Activated CD4-positive, alpha-beta T cell treated with anti-CD3 and anti-CD28 coated beads, Interleukin-2, amount 50 U/mL, for 16 hours (primary cell): Measurements from ENCODE around the gene KCP.

ENCODE experiments used
- DNase-seq: peaks from one replicate; pipeline ENCODE4 v3.0.0-alpha.2; 2020

KCP gene

GRCh38 chr7:128869944-128870285, 40.6 kb downstream of the KCP start:
- no peak for DNase-seq

GRCh38 chr7:128869138-128869943, 41.2 kb downstream of the KCP start:
- peak; percentile 34 for DNase-seq

DNA sequence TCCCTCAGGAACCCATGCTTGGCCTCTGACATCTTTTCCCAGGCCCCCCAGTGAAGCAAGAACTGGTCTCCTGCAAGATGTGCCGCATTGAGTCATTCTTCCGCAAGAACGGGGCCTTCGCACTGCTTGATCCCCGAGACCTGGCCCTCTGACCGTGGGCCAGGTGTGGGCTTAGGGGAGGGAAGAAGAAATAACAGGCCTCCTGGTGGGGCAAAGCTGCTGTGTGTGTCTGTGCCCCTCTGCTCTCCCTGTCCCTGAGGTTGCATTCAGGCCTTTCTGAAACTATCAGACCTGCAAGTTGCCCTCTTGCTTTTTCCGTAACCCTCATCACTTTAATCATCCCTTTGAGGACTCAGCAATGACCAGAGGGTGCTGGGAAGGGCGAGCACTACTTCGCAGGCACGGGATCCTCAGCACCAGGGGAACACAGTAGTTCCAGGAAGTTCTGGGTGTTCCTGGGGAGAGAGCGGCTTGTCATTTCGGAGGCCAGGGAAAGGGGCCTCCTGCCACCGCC, 41.8 kb downstream of the KCP start:
- DNase-seq = no peak

GRCh38 chr7:128867842-128868623, 42.5 kb downstream of the KCP start:
- DNase-seq = no peak

DNA sequence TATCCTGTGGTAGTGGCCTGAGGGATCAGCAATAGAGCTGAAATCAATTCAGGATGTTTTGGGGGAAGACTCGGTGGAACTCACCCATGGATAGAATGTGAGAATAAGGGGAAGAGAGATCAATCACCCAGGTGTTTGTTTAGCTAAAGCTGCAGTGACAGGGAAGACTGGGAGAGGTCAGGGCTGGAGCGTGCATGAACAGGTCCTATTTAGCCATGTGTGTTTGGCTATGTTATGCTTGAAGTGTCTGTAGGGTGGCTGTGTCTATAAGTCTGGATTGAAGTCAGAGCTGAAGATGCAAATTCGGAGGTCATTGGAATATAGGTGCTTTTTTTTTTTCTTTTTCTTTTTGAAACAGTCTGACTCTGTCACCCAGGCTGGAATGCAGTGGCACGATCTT, 43.3 kb downstream of the KCP start:
- no peak for DNase-seq

- no peak for DNase-seq
Measured at GRCh38 chr7:128865996-128866877, 44.3 kb downstream of the KCP start.

DNA sequence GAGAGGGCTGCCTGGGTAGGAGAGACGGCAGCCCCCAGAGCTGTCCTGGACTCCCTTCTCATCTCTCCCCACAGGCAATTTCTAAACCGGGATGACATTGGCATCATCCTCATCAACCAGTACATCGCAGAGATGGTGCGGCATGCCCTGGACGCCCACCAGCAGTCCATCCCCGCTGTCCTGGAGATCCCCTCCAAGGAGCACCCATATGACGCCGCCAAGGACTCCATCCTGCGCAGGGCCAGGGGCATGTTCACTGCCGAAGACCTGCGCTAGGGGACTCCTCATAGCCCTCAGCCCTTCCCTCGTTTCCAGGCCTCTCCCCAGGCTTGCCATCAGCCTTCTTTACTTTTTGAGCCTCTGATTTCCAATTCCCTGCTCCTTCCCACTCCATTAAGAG, 45.2 kb downstream of the KCP start:
- DNase-seq = no peak

DNA sequence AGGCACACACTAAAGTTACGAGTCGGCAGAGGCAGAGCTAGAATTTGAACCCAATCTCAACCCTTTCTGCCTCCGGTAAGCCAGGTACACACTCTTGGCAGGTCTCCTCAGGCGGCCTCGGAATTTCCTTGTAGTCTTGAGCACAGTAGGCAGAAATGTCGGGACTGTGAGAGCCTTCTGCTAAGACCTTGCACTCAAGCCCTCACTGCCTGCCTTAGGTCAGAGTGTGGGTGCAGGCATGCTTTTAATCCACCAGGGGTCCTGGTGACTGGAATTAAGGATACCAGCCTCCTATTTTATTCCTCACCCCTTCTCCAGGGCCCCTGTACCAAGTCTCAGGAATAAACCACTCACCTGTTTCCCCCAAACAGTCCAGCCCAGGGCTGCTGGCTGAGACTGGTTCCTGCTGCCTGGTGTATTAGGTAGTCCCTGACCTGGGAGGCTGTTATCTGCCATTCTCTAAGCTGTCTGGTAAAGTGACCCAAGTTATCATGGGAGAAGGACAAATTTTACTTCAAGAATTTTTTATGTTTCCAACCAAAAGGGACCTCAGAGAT, 47.0 kb downstream of the KCP start:
- DNase-seq = peak; percentile 57

- peak; percentile 99 for DNase-seq
Measured at GRCh38 chr7:128862571-128863432, 47.7 kb downstream of the KCP start, which contains the start of gene ATP6V1F. Gene ATP6V1F (plus strand): TSS chr7:128862856. CDS start chr7:128862905, 49 bp downstream.

- DNase-seq = no peak
Measured at GRCh38 chr7:128861957-128862570, 48.4 kb downstream of the KCP start.

DNA sequence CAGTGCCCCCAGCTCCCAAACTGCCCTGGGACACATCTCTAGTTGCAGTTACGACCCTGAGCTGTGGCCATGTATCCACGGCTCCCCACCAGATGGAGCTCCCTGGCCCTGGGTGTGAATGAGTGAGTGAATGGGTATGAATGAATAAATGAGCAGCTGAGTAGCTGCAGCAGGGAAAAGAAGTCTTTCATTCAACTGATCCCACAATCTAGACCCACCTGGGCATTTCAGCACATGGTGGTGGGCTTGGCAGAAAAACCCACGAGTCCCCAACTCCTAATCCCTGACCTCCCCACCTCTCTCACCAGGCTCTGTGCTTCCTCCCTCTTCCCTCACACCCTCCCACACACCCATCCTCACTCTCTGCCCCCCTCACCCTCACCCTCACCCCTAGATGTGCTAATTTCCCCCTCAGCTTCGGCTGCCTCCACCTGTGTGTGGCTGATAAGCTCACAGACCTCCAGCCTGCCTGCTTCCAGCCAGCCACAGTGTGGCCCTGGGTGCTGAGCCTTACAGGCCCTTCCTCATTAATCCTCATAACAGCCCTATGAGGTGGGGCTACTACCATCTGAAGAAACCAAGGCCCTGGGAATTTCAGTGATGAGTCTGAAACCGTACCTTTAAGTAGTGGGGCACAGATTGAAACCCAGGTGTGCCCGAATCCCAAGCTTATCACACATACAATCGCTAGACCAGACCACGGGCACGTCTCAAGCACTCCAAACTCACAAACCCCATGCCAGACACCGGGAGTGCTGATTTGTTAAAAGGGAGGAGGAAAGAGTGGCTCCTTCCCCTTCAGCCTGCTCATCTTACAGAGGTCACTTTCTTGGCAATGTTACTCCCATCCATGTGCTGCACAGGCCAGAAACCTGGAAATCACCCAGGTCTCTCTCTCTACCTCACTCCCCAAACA, 50.1 kb downstream of the KCP start:
- no peak for DNase-seq

DNA sequence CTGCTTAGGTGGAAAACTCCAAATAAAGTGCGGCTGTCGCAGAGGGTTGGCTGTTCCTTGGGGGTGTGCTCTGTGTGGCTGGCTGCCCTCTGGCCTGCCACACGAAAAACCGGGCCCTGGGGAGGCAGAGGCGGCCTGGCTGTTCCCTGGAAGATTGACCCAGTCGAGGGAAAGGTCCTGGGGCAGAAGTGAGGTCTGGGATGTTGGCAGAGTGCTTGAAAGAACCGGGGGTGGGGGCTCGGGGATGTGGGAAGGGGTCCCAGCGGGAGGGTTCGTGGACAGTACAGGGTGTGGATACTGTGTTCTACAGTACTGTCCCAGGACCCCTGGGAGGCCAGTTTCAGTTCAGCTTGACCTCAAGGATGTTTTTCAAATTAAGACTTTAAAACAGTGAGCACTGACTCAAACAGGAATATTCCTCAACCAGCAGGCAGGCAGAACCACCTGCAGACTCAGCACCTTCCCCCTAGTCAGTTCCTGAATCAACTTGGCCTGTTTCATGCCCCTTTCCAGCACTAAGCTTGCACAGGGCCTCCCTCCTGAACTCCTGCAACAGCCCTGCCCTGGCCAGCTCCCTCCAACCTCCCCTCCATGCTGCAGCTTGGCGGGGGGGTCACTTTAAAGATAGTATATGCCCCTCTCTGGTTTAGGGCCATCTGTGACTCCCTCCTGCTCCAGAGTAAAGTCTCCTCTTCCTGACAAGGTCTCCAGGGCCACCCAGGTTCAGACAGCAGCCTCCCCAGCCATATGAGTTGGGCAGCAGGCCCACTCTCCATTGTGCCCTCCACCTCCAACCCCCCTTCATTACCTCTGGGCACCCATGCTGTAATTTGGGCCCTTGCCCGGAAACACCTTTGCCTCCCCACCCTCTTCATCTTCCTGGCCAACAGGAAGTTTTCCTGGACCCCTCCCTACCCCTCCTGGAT, 51.0 kb downstream of the KCP start:
- DNase-seq = no peak

- DNase-seq = no peak
Measured at GRCh38 chr7:128858380-128859231, 51.9 kb downstream of the KCP start.

DNA sequence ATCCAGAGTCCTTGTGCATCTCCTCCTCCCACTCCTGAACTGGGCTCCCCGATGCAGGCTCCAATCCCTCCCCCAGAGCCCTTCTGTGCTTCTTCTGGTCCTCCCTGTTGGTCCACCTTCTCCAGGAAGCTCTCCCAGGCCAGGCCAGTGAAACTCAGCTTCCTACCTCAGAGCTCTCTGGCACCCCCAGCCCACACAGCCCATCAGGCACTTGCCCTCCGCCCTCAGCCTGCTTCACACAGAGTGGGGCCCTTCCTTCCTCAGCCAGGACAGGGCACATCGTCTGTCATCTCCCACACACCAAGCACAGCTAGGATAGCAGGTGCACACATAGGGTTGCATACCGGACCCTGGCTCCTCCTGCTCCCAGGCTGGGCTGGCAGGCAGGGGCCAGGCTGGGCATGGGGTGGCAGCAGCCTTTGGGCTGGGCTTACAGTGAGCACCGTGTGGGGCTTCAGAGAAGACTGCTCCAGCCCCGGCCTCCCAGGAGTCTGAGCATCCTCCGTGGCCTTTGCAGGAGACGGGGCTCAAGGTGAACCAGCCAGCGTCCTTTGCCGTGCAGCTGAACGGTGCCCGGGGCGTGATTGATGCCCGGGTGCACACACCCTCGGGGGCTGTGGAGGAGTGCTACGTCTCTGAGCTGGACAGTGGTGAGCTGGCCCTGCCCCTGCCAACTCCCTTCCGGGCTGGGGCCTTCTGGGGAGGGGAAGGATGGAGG, 54.3 kb downstream of the KCP start:
- no peak for DNase-seq

- DNase-seq = no peak
Measured at GRCh38 chr7:128855559-128855958, 55.0 kb downstream of the KCP start.

GRCh38 chr7:128854396-128854795, 56.1 kb downstream of the KCP start:
- DNase-seq = no peak

DNA sequence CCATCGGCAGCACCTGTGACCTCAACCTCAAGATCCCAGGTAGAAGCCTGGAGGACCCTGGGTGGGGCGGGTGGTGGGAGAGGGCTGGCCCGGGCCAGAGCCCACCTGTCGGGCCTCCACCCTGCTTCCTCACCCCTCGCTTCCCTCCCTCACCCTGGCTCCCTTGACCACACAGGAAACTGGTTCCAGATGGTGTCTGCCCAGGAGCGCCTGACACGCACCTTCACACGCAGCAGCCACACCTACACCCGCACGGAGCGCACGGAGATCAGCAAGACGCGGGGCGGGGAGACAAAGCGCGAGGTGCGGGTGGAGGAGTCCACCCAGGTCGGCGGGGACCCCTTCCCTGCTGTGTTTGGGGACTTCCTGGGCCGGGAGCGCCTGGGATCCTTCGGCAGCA, 56.7 kb downstream of the KCP start:
- DNase-seq = no peak
